ENCODE results near the gene PTPRJ.

DNA sequence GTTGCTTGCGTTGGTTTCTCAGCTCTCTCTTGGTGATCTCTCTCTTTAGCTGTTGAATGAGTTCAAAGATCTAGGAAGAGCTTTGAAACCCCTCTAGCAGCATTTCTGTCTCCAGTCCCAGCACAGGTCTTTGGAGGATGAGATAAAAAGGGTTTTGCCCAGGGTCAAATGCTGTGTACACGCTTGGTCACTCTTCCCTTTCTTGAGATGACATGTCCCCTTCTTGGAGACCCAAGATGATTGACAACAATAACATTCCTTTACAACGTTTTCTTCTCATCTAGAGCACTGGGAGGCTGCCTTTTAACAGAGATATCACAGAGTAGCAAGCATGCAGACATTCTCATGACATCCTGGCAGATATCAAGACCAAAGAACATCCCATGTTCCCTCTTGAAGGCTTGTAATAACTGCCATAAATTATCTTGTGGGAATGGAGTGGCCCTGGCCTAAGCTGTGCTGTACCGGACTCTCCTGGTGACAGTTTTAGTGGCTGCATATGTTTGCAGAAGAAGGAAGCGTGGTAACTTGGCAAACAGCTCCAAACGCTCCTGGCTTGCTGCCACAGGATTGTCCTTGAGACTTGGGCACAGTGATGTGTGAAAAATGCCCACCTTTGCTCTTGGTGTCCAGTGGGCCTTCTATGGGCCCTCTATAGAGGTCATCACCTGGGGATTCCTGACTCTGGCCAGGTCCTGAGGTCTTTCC lies 107.8 kb downstream of the PTPRJ start:
- no peak for TF ChIP-seq CTCF (conservative IDR thresholded peaks at IDR 0.05; ENCODE audit: low read length)
- TF ChIP-seq EZH2phosphoT487 (IDR thresholded peaks at IDR 0.05; ENCODE audit: borderline replicate concordance), result no peak

All from Loucy (cell line).